CD4-positive, alpha-beta T cell (primary cell): ENCODE results near the gene NXPE4. TPM values are rescaled to one million over a fixed set of nuclear protein-coding genes. Genes with fewer than 3 reads are reported as not detected.
"Not testable (repeated sequence)": the region's sequence is repeated elsewhere in the genome, so short reads cannot be mapped to it uniquely, and the experiment has no call there.

ENCODE experiments used
- ATAC-seq: fragments of 200-7000 bp; cut with Tn5 transposase; one replicate; pipeline ENCODE4 v1.10.0; 2022; ENCODE audit warnings: mild to moderate bottlenecking; ENCODE audit not compliant: poor library complexity
- CTCF ChIA-PET: fragments of 350-600 bp; sonication (Branson Sonifier 250); formaldehyde crosslinking; loops from one replicate; lab custom pipeline; 2021; ENCODE audit warnings: antibody characterized with exemption, inconsistent platforms; lab: Charles Lee
- POLR2A ChIA-PET: fragments of 350-600 bp; sonication (Branson Sonifier 250); formaldehyde crosslinking; loops from one replicate; lab custom pipeline; 2021; ENCODE audit warnings: antibody characterized with exemption, inconsistent platforms; lab: Charles Lee
- DNase-seq, 14 experiments: peaks; one replicate each; pipeline ENCODE4 v3.0.0-alpha.2; 2013 to 2020; ENCODE audit warnings: mixed read lengths in 2 of 14
- H3K27ac ChIP-seq, 2 donors: one replicate each; pipeline versions ENCODE4 v1.5.1 to v1.7.0; 2013; ENCODE audit warnings: low read length in 2 of 2, low read depth in 1 of 2, mild to moderate bottlenecking in 1 of 2
- H3K27me3 ChIP-seq, 2 experiments: 1 replicate in 1 of 2; 2 replicates in 1 of 2; pipeline versions ENCODE4 v1.6.1 to v1.7.0; 2013; ENCODE audit warnings: low read length in 2 of 2, control low read depth in 1 of 2, mild to moderate bottlenecking in 1 of 2, moderate library complexity in 1 of 2; ENCODE audit not compliant: insufficient read depth in 2 of 2, control insufficient read depth in 1 of 2
- H3K36me3 ChIP-seq: one replicate; pipeline ENCODE4 v1.6.1; 2013; ENCODE audit warnings: low read length, control low read depth; ENCODE audit not compliant: insufficient read depth
- H3K4me1 ChIP-seq: one replicate; pipeline ENCODE4 v1.6.1; 2013; ENCODE audit warnings: low read length, control low read depth; ENCODE audit not compliant: insufficient read depth
- H3K4me3 ChIP-seq: one replicate; pipeline ENCODE4 v1.5.1; 2013; ENCODE audit warnings: mild to moderate bottlenecking, low read length, moderate library complexity
- H3K9me3 ChIP-seq, 2 experiments: 1 replicate in 1 of 2; 2 replicates in 1 of 2; pipeline versions ENCODE4 v1.6.1 to v1.7.0; 2013; ENCODE audit warnings: low read length in 2 of 2, mild to moderate bottlenecking in 2 of 2, control low read depth in 1 of 2, moderate library complexity in 1 of 2; ENCODE audit not compliant: control insufficient read depth in 1 of 2, insufficient read depth in 1 of 2
- H3K27ac Mint-ChIP-seq: one replicate; pipeline ENCODE4 v1.8.0; 2020; ENCODE audit warnings: mixed read lengths
- H3K27me3 Mint-ChIP-seq: one replicate; pipeline ENCODE4 v1.8.0; 2021; ENCODE audit warnings: mixed read lengths
- H3K36me3 Mint-ChIP-seq: one replicate; pipeline ENCODE4 v1.8.0; 2021; ENCODE audit warnings: low read depth, mixed read lengths
- H3K4me1 Mint-ChIP-seq: one replicate; pipeline ENCODE4 v1.8.0; 2021; ENCODE audit warnings: low read depth, mixed read lengths
- H3K4me3 Mint-ChIP-seq: one replicate; pipeline ENCODE4 v1.8.0; 2020; ENCODE audit warnings: mild to moderate bottlenecking, mixed read lengths
- H3K9me3 Mint-ChIP-seq: one replicate; pipeline ENCODE4 v1.8.0; 2020; ENCODE audit warnings: mixed read lengths
- CTCF ChIP-seq: fragments of 200-600 bp; IDR thresholded peaks from one replicate; pipeline ENCODE4 v1.8.0; 2022; ENCODE audit warnings: antibody characterized with exemption, mild to moderate bottlenecking
- intact Hi-C, 2 experiments: fragments of 100-400 bp; cut with DNase I in 1 of 2; cut with micrococcal nuclease in 1 of 2; formaldehyde crosslinking; loops; one replicate each; pipeline versions ENCODE4 v1.15.1 to v1.9.0; 2023 to 2025; cut with DNase I, micrococcal nuclease
- total RNA-seq, 174 experiments: library from RNA in 2 of 174; stranded (reverse) in 2 of 174; gene quantifications; one replicate each; pipeline ENCODE4 v1.2.3 and lab custom pipeline; 2021 to 2026

Gene NXPE4
- total RNA-seq, 2 experiments from 2014 or later, result not detected

GRCh38 chr11:114610550-114610949, 15.0 kb upstream of the NXPE4 start:
- no peak for TF ChIP-seq CTCF
- Histone ChIP-seq H3K36me3 (no peaks in the 10 kb centered on the region), H3K27ac (no peak overlapping the region), H3K4me1 (no peaks in the 10 kb centered on the region), H3K9me3 (no peaks in the 10 kb centered on the region), H3K27me3 (no peaks in the 10 kb centered on the region), H3K4me3 (no peak overlapping the region)
- peaks cover 4% of the 10 kb centered on the region for H3K9me3 Mint-ChIP-seq
- no peaks in the 10 kb centered on the region for H3K27me3 Mint-ChIP-seq
- H3K27ac Mint-ChIP-seq, result no peak overlapping the region
- ATAC-seq (no peak), DNase-seq (no peak)
- H3K4me3 Mint-ChIP-seq, result no peak overlapping the region
- intact Hi-C loops, result loop anchor here in 1 of 2 experiments (5.0 kb wide), 1 partner anchor 268 kb away; no protein-coding TSS in a partner anchor
- ChIA-PET CTCF (no interaction called here), POLR2A (no interaction called here)
- H3K4me1 Mint-ChIP-seq, result no peaks in the 10 kb centered on the region
- H3K36me3 Mint-ChIP-seq, result no peaks in the 10 kb centered on the region

GRCh38 chr11:114609429-114609828, 13.8 kb upstream of the NXPE4 start:
- Histone ChIP-seq H3K36me3 (no peaks in the 10 kb centered on the region), H3K9me3 (no peaks in the 10 kb centered on the region), H3K4me3 (no peak overlapping the region), H3K27me3 (no peaks in the 10 kb centered on the region), H3K27ac (no peak overlapping the region), H3K4me1 (no peaks in the 10 kb centered on the region)
- Mint-ChIP-seq H3K36me3 (no peaks in the 10 kb centered on the region), H3K4me3 (no peak overlapping the region), H3K27me3 (no peaks in the 10 kb centered on the region), H3K4me1 (no peaks in the 10 kb centered on the region), H3K9me3 (peaks cover 4% of the 10 kb centered on the region), H3K27ac (no peak overlapping the region)
- no peak for TF ChIP-seq CTCF
- DNase-seq (no peak), ATAC-seq (no peak)
- CTCF ChIA-PET, result no interaction called here
- intact Hi-C loops, result no loop called here
- POLR2A ChIA-PET, result no interaction called here

GRCh38 chr11:114608605-114609004, 13.0 kb upstream of the NXPE4 start:
- H3K9me3 ChIP-seq, intact Hi-C loops, H3K4me1 Mint-ChIP-seq, ATAC-seq, POLR2A ChIA-PET, DNase-seq, H3K36me3 Mint-ChIP-seq, H3K27me3 ChIP-seq, H3K36me3 ChIP-seq, H3K4me3 Mint-ChIP-seq, H3K27me3 Mint-ChIP-seq, H3K9me3 Mint-ChIP-seq, H3K4me1 ChIP-seq, H3K27ac Mint-ChIP-seq, H3K4me3 ChIP-seq, CTCF ChIA-PET, H3K27ac ChIP-seq: not testable (repeated sequence)

- H3K27me3 ChIP-seq, result no peaks in the 10 kb centered on the region
- Mint-ChIP-seq H3K27ac (no peak overlapping the region), H3K9me3 (peaks cover 4% of the 10 kb centered on the region), H3K27me3 (no peaks in the 10 kb centered on the region), H3K4me1 (no peaks in the 10 kb centered on the region), H3K4me3 (no peak overlapping the region), H3K36me3 (no peaks in the 10 kb centered on the region)
- no peaks in the 10 kb centered on the region for H3K4me1 ChIP-seq
- TF ChIP-seq CTCF, result no peak
- no peak for DNase-seq
- H3K36me3 ChIP-seq, result no peaks in the 10 kb centered on the region
- ChIA-PET POLR2A (no interaction called here), CTCF (no interaction called here)
- no peaks in the 10 kb centered on the region for H3K9me3 ChIP-seq
- no peak overlapping the region for H3K27ac ChIP-seq
- ATAC-seq, result no peak
- intact Hi-C loops, result no loop called here
- H3K4me3 ChIP-seq, result no peak overlapping the region
These were observed 12.3 kb upstream of the NXPE4 start for GRCh38 chr11:114607753-114608459.

GRCh38 chr11:114606802-114607075, 11.2 kb upstream of the NXPE4 start:
- H3K36me3 Mint-ChIP-seq, H3K4me1 Mint-ChIP-seq, H3K27ac ChIP-seq, H3K4me1 ChIP-seq, H3K9me3 Mint-ChIP-seq, H3K27me3 ChIP-seq, H3K4me3 ChIP-seq, CTCF ChIA-PET, H3K27ac Mint-ChIP-seq, H3K27me3 Mint-ChIP-seq, DNase-seq, ATAC-seq, POLR2A ChIA-PET, H3K36me3 ChIP-seq, H3K9me3 ChIP-seq, H3K4me3 Mint-ChIP-seq, intact Hi-C loops: not testable (repeated sequence)
